ENCODE results near the gene SCYGR7. TPM values are rescaled to one million over a fixed set of nuclear protein-coding genes. Genes with fewer than 3 reads are reported as not detected.
"Not testable (repeated sequence)": the region's sequence is repeated elsewhere in the genome, so short reads cannot be mapped to it uniquely, and the experiment has no call there.

Gene SCYGR7
- total RNA-seq, 4 donors from 2014 or later = not detected

GRCh38 chr2:227724394-227725039, 3.6 kb upstream of the SCYGR7 start, which contains the start of gene SCYGR6:
Gene SCYGR6, minus strand, starts transcription at chr2:227724757. Its CDS starts 0 bp downstream, at chr2:227724757.
- Histone ChIP-seq H3K4me3 (no peak within 1 kb of the TSS), H3K27ac (no peak within 1 kb of the TSS), H3K4me1 (no peaks in the 10 kb centered on the region), H3K36me3 (no peaks in the 10 kb centered on the region), H3K27me3 (no peaks in the 10 kb centered on the region), H3K9me3 (no peaks in the 10 kb centered on the region)
- TF ChIP-seq POLR2A (IDR thresholded peaks at IDR 0.05) = no peak
- TF ChIP-seq, protein P1, sequence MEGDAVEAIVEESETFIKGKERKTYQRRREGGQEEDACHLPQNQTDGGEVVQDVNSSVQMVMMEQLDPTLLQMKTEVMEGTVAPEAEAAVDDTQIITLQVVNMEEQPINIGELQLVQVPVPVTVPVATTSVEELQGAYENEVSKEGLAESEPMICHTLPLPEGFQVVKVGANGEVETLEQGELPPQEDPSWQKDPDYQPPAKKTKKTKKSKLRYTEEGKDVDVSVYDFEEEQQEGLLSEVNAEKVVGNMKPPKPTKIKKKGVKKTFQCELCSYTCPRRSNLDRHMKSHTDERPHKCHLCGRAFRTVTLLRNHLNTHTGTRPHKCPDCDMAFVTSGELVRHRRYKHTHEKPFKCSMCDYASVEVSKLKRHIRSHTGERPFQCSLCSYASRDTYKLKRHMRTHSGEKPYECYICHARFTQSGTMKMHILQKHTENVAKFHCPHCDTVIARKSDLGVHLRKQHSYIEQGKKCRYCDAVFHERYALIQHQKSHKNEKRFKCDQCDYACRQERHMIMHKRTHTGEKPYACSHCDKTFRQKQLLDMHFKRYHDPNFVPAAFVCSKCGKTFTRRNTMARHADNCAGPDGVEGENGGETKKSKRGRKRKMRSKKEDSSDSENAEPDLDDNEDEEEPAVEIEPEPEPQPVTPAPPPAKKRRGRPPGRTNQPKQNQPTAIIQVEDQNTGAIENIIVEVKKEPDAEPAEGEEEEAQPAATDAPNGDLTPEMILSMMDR (IDR thresholded peaks at IDR 0.05) = no peak
- DNase-seq = no peak
- intact Hi-C loops (cut with DNase I; ENCODE audit: low total_unique reads) = no loop called here

GRCh38 chr2:227739351-227739750, 11.2 kb downstream of the SCYGR7 start:
- no peaks in the 10 kb centered on the region for H3K27me3 ChIP-seq
- no peaks in the 10 kb centered on the region for H3K4me1 ChIP-seq
- DNase-seq = no peak
- H3K4me3 ChIP-seq = no peak overlapping the region
- no peak overlapping the region for H3K27ac ChIP-seq
- TF ChIP-seq, protein P1 (IDR thresholded peaks at IDR 0.05) = no peak
- TF ChIP-seq POLR2A (IDR thresholded peaks at IDR 0.05) = no peak
- H3K9me3 ChIP-seq = no peaks in the 10 kb centered on the region
- intact Hi-C loops (cut with DNase I; ENCODE audit: low total_unique reads) = no loop called here
- H3K36me3 ChIP-seq = no peaks in the 10 kb centered on the region

- DNase-seq; H3K4me1 ChIP-seq; intact Hi-C loops (cut with DNase I; ENCODE audit: low total_unique reads); H3K36me3 ChIP-seq; H3K4me3 ChIP-seq; H3K9me3 ChIP-seq; H3K27me3 ChIP-seq; H3K27ac ChIP-seq: not testable (repeated sequence)
These were observed 12.6 kb downstream of the SCYGR7 start for GRCh38 chr2:227740705-227741104.

GRCh38 chr2:227745594-227745993, 17.5 kb downstream of the SCYGR7 start, which contains the start of gene SCYGR8:
Gene SCYGR8, plus strand, starts transcription at chr2:227745894. Its CDS starts 0 bp downstream, at chr2:227745894.
- TF ChIP-seq, protein P1 (IDR thresholded peaks at IDR 0.05) = no peak
- TF ChIP-seq POLR2A (IDR thresholded peaks at IDR 0.05) = no peak
- no peaks in the 10 kb centered on the region for H3K4me1 ChIP-seq
- no peaks in the 10 kb centered on the region for H3K36me3 ChIP-seq
- H3K9me3 ChIP-seq = no peaks in the 10 kb centered on the region
- H3K27me3 ChIP-seq = no peaks in the 10 kb centered on the region
- no peak within 1 kb of the TSS for H3K27ac ChIP-seq
- intact Hi-C loops (cut with DNase I; ENCODE audit: low total_unique reads) = no loop called here
- no peak within 1 kb of the TSS for H3K4me3 ChIP-seq
- no peak for DNase-seq

GRCh38 chr2:227748079-227748478, 19.9 kb downstream of the SCYGR7 start:
- no peak overlapping the region for H3K4me3 ChIP-seq

DNA sequence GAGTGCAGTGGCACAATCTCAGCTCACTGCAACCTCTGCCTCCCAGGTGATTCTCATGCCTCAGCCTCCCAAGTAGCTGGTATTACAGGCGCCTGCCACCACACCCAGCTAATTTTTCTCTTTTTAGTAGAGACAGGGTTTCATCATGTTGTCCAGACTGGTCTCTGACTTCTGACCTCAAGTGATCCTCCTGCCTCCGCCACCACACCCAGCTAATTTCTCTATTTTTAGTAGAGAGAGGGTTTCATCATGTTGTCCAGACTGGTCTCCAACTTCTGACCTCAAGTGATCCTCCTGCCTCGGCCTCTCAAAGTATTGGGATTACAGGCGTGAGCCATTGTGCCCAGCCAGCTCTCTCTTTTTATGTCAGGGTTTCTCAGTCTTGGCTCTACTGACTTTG, 28.1 kb downstream of the SCYGR7 start:
- H3K4me3 ChIP-seq; intact Hi-C loops (cut with DNase I; ENCODE audit: low total_unique reads); DNase-seq; H3K27me3 ChIP-seq; H3K27ac ChIP-seq; H3K4me1 ChIP-seq; H3K9me3 ChIP-seq; H3K36me3 ChIP-seq: not testable (repeated sequence)

More at GRCh38 chr2:227748079-227748478, 19.9 kb downstream of the SCYGR7 start:
- H3K27me3 ChIP-seq = no peaks in the 10 kb centered on the region
- H3K36me3 ChIP-seq = no peaks in the 10 kb centered on the region
- H3K27ac ChIP-seq = no peak overlapping the region
- no peaks in the 10 kb centered on the region for H3K4me1 ChIP-seq
- H3K9me3 ChIP-seq = no peaks in the 10 kb centered on the region
- no peak for DNase-seq
- TF ChIP-seq POLR2A (IDR thresholded peaks at IDR 0.05) = no peak
- TF ChIP-seq, protein P1 (IDR thresholded peaks at IDR 0.05) = no peak
- intact Hi-C loops (cut with DNase I; ENCODE audit: low total_unique reads) = no loop called here

Data from uterus (tissue), 4 donors.